GM21423 (cell line): ENCODE results near the gene EPAS1.

Experiments
- ATAC-seq: cut with Tn5 transposase; IDR thresholded peaks from one replicate; pipeline ENCODE4 v1.9.1; 2021; ENCODE audit warnings: mild to moderate bottlenecking, moderate library complexity; ENCODE audit not compliant: unreplicated experiment

Gene EPAS1

GRCh38 chr2:46273225-46273863 is 23.9 kb upstream of the EPAS1 start:
- no peak for ATAC-seq

DNA sequence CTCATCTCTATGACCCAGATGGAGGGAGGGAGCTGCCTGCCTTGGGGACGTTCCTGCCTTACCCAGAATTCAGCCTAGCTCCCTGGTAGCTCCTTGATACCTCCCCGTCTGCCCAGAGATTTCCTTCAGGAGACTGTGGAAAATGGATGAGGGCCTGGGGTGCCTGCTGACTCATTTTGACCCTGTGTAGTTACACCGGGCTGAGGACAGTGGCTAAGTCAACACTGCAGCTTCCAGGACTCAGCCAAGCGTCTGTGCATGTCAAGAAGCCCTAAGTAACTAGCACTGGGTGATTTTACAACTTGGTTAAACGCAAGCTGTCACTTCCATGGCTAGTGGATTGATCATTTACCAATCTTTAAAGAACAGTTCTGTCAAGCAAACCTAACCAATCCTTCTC is 23.3 kb upstream of the EPAS1 start:
- no peak for ATAC-seq

- ATAC-seq, result no peak
Observed at GRCh38 chr2:46274586-46274985, 22.6 kb upstream of the EPAS1 start.

GRCh38 chr2:46275995-46276394 is 21.2 kb upstream of the EPAS1 start:
- no peak for ATAC-seq

GRCh38 chr2:46276642-46277041 is 20.6 kb upstream of the EPAS1 start:
- ATAC-seq, result no peak

GRCh38 chr2:46277431-46278190 is 19.6 kb upstream of the EPAS1 start:
- no peak for ATAC-seq

DNA sequence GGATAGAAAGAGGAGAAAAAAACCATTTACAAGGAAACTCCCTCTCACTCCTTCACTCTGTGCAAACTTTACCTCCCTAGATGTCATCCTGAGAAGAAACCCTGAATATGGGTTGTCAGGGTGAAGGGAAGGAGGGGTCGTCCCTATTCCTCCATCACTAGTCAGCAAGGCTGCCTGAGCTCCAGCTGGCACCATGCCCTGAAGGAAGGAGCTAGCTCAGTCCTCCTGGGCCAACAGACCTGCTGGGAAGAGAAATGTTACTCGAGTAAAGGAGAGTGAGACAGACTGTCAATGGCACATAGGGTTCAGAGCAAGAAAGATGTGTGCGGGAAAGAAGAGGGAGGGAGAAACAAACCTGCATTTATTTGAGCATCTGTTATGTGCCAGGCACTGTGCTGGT is 18.3 kb upstream of the EPAS1 start:
- ATAC-seq, result no peak

DNA sequence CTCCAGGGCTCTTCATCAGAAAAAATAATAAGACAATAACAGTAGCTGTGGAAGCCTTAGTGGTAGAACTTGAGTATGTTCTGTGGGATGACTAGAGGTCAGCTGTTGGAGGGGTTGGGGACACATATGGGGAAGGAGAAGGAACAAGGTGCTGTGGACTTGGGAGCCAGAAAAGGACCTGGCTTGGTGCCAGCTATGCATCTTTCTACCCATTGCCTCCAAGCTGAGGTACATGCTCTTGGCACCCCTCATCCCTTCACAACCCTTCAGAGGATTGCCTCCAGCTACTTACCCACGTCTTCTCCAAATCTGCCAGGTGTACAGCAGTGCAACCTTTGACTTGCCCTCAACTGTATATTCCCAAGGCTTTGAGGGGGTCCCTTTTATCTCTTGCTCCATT is 15.3 kb upstream of the EPAS1 start:
- no peak for ATAC-seq

GRCh38 chr2:46283693-46284092 is 13.5 kb upstream of the EPAS1 start:
- ATAC-seq, result no peak

DNA sequence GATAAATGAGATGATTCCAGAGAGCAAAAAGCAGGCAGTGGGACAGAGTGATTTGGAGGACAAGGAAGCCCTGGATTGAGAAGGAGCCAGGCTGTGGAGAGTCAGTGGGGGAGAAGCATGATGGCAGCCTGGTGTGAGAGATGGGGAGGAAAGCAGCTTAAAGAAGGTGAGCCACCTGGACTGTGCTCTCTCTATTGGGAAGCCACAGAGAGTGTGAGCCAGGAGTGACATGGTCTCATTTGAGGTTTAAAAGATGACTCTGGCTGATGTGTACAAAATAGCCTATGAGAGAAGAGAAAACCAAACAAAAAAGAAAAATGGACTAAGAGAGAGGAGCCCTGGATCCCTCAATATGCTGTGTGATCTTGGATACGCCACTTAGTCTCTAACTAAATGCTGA is 12.9 kb upstream of the EPAS1 start:
- ATAC-seq, result no peak

DNA sequence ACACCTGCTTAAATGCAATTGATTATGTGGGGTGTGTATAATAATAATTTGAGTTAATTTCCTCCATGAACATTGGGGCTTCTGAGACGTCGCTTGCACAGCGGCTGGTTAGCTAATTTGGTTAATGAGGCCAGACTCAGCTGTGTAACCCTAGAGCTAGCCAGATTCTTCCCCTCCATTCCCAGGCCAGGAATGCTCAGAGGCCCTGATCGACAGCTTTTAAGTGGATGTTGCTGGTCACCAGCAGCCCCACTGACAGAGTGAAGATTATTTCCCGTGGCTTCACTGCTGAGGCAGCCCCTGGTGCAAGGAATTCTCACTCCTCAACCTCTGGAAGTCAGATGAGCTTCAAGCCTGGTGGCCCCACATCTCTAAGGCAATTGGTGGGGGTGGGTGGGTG is 12.4 kb upstream of the EPAS1 start:
- no peak for ATAC-seq

DNA sequence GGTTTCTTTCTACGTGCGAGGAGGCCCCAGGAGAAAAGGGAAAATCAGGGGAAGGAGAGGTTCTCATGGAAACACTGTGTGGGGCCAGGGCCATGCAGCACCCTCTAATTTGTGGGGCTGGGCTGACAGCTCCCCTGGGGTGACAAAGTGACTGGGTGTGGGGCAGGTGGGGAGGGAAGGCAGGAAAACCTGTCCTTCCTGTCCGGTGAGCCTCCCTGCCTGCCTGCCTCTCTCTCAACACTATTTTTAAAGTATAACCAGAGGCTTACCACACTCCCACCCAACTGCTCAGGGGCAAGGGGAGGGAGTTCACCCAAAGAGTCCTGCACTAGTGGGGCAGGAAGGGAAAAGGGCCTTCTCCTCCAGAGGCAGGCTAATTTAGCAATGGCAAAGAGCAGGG is 10.5 kb upstream of the EPAS1 start:
- ATAC-seq, result no peak

DNA sequence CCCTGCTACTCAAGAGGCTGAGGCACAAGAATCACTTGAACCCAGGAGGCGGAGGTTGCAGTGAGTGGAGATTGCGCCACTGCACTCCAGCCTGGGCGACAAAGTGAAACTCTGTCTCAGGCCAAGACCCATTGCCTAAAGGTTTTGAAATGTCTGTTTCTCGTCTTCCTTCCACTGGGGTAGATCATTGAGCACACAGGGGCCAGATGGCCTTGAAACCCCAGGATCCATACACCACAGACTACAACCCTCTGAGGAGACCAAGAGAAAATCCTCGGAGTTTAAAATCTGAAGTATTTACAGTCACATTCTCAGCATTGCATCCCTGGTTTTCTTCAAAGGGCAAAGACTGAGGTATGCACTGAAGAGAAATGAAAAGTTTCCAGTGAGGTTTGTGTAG is 7.1 kb upstream of the EPAS1 start:
- ATAC-seq, result no peak

GRCh38 chr2:46293466-46293865 is 3.7 kb upstream of the EPAS1 start:
- no peak for ATAC-seq

DNA sequence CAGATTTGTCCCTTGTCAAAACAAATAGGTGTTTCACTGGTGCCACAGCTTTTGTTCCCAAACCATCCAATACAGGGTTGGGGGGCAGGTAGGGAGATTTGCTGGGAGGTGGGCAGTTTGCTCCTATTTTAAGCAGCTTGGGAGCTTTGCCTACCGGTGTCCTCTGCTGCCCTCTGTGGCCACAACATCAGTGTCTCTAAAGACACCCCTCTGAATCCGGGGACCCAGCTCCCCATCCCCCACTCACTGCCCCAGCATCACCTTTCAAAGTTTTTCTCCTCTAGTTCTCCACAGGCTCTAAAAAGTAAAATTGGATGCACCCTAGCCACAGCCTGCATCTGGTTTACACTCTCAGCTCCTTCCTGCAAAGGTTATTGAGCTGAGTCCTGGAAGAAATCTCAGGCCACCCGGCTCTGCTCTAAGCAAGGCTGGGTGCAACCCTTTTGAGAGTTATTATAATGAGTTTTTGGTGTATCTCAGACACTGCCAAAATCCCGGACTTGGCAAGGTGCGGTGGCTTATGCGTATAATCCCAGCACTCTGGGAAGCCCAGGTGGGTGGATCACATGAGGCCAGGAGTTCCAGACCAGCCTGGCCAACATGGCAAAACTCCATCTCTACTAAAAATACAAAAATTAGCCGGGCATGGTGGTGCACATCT is 2.9 kb upstream of the EPAS1 start:
- ATAC-seq, result no peak

DNA sequence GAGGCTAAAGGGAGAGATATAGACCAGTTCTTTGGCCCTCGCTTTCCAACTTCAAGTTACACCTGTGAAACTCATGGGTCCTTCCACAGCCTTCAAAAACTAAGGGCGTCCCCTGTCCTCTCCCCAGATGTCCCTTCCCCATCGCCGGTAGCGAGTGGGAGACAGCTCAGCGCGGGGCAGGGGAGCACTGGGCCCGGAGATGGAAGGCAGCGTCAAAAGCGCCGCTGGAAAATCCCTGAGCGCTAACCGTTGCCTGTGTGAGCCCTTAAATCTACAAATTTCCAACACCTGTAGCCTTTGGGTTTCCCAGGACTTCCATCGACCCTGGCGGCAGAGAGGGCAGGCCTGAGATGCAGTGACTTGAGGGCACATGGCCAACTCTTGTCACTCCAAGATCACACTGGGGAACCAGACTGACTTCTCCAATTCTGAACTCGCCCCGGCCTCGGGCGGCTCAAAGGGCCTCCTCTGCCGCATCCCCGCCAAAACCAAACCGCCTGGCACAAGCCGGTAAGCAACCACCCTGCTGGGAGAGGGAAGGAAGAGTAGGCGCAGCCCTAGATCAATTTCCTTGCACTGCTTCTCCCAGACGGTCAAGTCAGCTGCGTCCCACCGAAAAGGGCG is 879 bp upstream of the EPAS1 start:
- no peak for ATAC-seq

GRCh38 chr2:46297546-46298271 is 502 bp downstream of the EPAS1 start:
- ATAC-seq, result peak; percentile 25

- ATAC-seq, result no peak
Observed at GRCh38 chr2:46298272-46298521, 990 bp downstream of the EPAS1 start.

DNA sequence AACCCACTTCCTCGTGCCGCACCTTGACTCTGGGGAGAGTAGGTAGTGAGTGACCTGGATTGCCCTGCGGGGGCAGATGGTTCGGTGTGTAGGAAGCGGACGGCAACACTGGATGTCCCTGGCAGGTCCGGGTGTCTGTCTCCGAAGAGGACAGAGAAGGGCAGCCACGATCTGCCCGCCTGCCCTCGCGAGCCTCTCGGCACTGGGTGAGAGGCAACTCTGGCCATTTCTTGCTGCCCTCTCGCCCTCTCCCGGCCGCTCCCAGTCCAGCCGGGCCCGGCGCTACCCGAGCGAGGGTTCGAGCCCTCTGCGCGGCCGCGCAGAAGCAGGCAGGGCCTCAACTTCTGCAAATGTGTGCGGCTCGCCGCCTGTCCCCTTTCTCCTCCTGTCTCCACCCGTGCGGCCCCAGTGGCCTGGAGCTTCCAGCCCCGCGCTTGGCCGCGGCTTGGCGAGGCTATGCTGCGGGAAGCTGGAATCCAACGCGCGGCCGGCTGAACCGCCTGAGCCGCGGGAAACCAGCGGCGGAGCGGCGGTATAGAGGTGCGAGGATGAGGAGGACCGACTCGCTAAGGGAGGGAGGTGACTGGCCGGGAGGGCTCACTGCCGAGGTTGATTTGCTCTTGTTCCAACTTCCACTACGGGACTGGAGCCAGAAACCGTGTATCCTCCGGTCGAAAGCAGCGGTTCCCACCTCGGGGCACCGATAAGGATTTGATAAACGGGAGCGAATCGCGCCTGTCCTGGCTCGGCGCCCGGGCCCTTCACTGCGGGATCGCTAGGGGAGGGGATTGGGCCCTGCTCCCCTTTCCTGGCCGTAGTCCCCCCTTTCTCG is 1.5 kb downstream of the EPAS1 start:
- ATAC-seq, result no peak
